ENCODE results near the gene GRM4. TPM values are rescaled to one million over a fixed set of nuclear protein-coding genes. Genes with fewer than 3 reads are reported as not detected.

GRM4 gene
- total RNA-seq, 1 donor from 2014 or later = 0.29 TPM

- no peak for TF ChIP-seq CTCF (IDR thresholded peaks at IDR 0.05)
- DNase-seq (no peak), ATAC-seq (no peak)
- Histone ChIP-seq H3K36me3 (no peaks in the 10 kb centered on the region), H3K27ac (no peak overlapping the region), H3K9me3 (no peaks in the 10 kb centered on the region), H3K4me1 (no peaks in the 10 kb centered on the region), H3K4me3 (no peak overlapping the region), H3K27me3 (no peaks in the 10 kb centered on the region)
- intact Hi-C loops (cut with DNase I) = no loop called here
These were observed 93.6 kb downstream of the GRM4 start for GRCh38 chr6:34052071-34052825.

GRCh38 chr6:34051331-34051919, 94.5 kb downstream of the GRM4 start:
- intact Hi-C loops (cut with DNase I) = no loop called here
- H3K27me3 ChIP-seq = no peaks in the 10 kb centered on the region

GRCh38 chr6:34050691-34051090, 95.2 kb downstream of the GRM4 start:
- Histone ChIP-seq H3K27ac (no peak overlapping the region), H3K4me3 (no peak overlapping the region), H3K27me3 (no peaks in the 10 kb centered on the region), H3K9me3 (no peaks in the 10 kb centered on the region), H3K36me3 (no peaks in the 10 kb centered on the region), H3K4me1 (no peaks in the 10 kb centered on the region)
- TF ChIP-seq CTCF (IDR thresholded peaks at IDR 0.05) = no peak
- DNase-seq (no peak), ATAC-seq (no peak)
- intact Hi-C loops (cut with DNase I) = no loop called here

More at GRCh38 chr6:34051331-34051919, 94.5 kb downstream of the GRM4 start:
- Histone ChIP-seq H3K4me3 (no peak overlapping the region), H3K36me3 (no peaks in the 10 kb centered on the region), H3K9me3 (no peaks in the 10 kb centered on the region), H3K4me1 (no peaks in the 10 kb centered on the region), H3K27ac (no peak overlapping the region)
- no peak for DNase-seq
- TF ChIP-seq CTCF (IDR thresholded peaks at IDR 0.05) = no peak
- no peak for ATAC-seq

GRCh38 chr6:34049395-34050342, 96.2 kb downstream of the GRM4 start:
- Histone ChIP-seq H3K36me3 (no peaks in the 10 kb centered on the region), H3K27ac (no peak overlapping the region), H3K4me3 (no peak overlapping the region), H3K27me3 (no peaks in the 10 kb centered on the region), H3K4me1 (no peaks in the 10 kb centered on the region), H3K9me3 (no peaks in the 10 kb centered on the region)
- intact Hi-C loops (cut with DNase I) = no loop called here
- no peak for TF ChIP-seq CTCF (IDR thresholded peaks at IDR 0.05)
- DNase-seq (no peak), ATAC-seq (no peak)

- ATAC-seq (no peak), DNase-seq (no peak)
- Histone ChIP-seq H3K27me3 (no peaks in the 10 kb centered on the region), H3K4me3 (no peak overlapping the region), H3K9me3 (no peaks in the 10 kb centered on the region), H3K27ac (no peak overlapping the region), H3K36me3 (no peaks in the 10 kb centered on the region), H3K4me1 (no peaks in the 10 kb centered on the region)
- TF ChIP-seq CTCF (IDR thresholded peaks at IDR 0.05) = no peak
- intact Hi-C loops (cut with DNase I) = no loop called here
These were observed 97.7 kb downstream of the GRM4 start for GRCh38 chr6:34047913-34048867.

All from upper lobe of right lung (tissue), 1 donor.